ENCODE data around the gene CNBD2. TPM values are rescaled to one million over a fixed set of nuclear protein-coding genes. Genes with fewer than 3 reads are reported as not detected.

CNBD2 gene
- total RNA-seq (10 to 100 TPM in 1 of 4 donors, 1 to 10 TPM in 3; 1.7 to 14.6 (median 5.2) TPM), polyA plus RNA-seq (10 to 100 TPM in 1 of 3 donors, 1 to 10 TPM in 2; 6.2 to 10.8 (median 7.1) TPM)

DNA sequence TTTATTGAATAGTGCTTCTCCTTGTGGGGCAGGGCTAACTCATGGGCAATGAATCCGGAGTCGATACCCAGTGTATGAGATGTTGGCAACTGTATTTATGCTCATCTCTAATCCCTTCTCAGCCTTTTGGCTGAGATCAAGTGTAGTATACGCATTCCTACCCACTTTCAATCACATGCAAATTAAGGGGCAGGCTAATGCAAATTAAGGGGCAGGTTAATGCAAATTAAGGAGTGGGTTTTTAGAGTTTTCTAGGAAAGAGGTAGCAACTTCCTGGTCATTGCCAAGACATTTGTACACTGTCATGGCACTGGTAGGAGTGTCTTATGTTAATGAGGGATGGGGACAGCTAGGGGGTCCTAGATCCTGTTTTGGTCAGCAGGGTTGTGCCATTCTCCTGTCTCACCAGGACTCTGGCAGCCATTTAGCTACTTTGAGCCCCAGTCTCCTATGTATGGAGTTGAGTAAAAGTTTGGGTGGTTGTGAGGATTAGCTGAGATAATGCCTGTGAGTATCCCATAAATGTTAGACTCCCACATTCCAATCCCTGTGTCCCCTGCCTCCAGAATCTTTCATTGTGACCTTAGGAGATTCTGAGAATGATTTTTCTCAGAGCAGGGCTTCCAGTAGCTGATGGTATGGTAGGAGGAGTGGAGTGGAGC lies at the start of gene CNBD2:
Gene CNBD2, plus strand, starts transcription at position 612 of the 662 bp plus-strand sequence. CDS start 173 bp downstream, outside the sequence.
- intact Hi-C loops (cut with DNase I), result no loop called here
- TF ChIP-seq POLR2AphosphoS5 (IDR thresholded peaks at IDR 0.05) (no peak), EP300 (IDR thresholded peaks at IDR 0.05) (no peak), POLR2A (IDR thresholded peaks at IDR 0.05) (no peak), CTCF (IDR thresholded peaks at IDR 0.05) (no peak)

GRCh38 chr20:35920523-35920922 lies 47.9 kb upstream of the CNBD2 start:
- Histone ChIP-seq H3K36me3 (peaks cover 5 to 62% (median 22%) of the 10 kb centered on the region in 4 donors), H3K4me1 (no peaks in the 10 kb centered on the region), H3K4me3 (no peak overlapping the region), H3K27ac (no peak overlapping the region), H3K9me3 (no peaks in the 10 kb centered on the region), H3K27me3 (no peaks in the 10 kb centered on the region)
- no peak for DNase-seq
- WGBS, 2 donors, result 98% methylated on average over 3 of the region's 3 CpGs
- TF ChIP-seq POLR2AphosphoS5 (IDR thresholded peaks at IDR 0.05), result no peak
- no peak for TF ChIP-seq EP300 (IDR thresholded peaks at IDR 0.05)
- TF ChIP-seq CTCF (IDR thresholded peaks at IDR 0.05), result no peak
- no peak for TF ChIP-seq POLR2A (IDR thresholded peaks at IDR 0.05)
- intact Hi-C loops (cut with DNase I), result no loop called here

More for the DNA sequence above, at the start of gene CNBD2:
- Histone ChIP-seq H3K9me3 (peaks cover 0 to 5% (median 0%) of the 10 kb centered on the region in 4 donors), H3K36me3 (no peaks in the 10 kb centered on the region), H3K4me1 (peaks cover 0 to 6% (median 0%) of the 10 kb centered on the region in 4 donors), H3K4me3 (no peak within 1 kb of the TSS), H3K27ac (no peak within 1 kb of the TSS), H3K27me3 (no peaks in the 10 kb centered on the region)
- WGBS, 2 donors, result 95 to 96% methylated on average over 3 of the region's 3 CpGs
- DNase-seq, result no peak

DNA sequence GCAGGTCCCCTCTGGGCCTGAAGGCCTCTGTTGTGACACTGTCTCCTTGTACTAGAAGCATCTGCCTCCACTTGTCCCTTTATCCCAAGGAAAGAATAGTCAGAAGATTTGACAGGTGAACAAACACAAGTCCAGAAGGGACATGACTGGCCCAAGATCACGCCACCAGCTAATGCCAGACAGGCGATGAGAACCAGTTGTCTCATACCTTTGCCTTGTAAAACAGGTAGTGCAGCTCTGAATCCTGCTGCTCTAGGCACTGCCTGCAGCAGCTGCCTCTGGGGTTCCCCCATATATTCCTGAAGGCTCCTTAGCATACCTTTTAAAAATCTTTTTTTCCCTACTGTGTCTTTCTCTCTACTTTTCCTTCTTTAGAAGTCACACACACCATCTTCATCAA lies 39.1 kb upstream of the CNBD2 start:
- TF ChIP-seq POLR2A (IDR thresholded peaks at IDR 0.05), result no peak
- no peak for TF ChIP-seq POLR2AphosphoS5 (IDR thresholded peaks at IDR 0.05)
- no peak for TF ChIP-seq EP300 (IDR thresholded peaks at IDR 0.05)
- TF ChIP-seq CTCF (IDR thresholded peaks at IDR 0.05), result no peak
- Histone ChIP-seq H3K4me1 (no peaks in the 10 kb centered on the region), H3K27ac (no peak overlapping the region), H3K27me3 (no peaks in the 10 kb centered on the region), H3K9me3 (no peaks in the 10 kb centered on the region), H3K36me3 (peaks cover 6 to 59% (median 14%) of the 10 kb centered on the region in 4 donors), H3K4me3 (no peak overlapping the region)
- intact Hi-C loops (cut with DNase I), result no loop called here
- WGBS, 2 donors, result 96 to 97% methylated on average over 2 of the region's 2 CpGs
- DNase-seq, result no peak

GRCh38 chr20:35934050-35934449 lies 34.3 kb upstream of the CNBD2 start:
- H3K9me3 ChIP-seq, result no peaks in the 10 kb centered on the region
- H3K27ac ChIP-seq, result no peak overlapping the region
- H3K27me3 ChIP-seq, result no peaks in the 10 kb centered on the region
- H3K4me3 ChIP-seq, result no peak overlapping the region
- no peaks in the 10 kb centered on the region for H3K4me1 ChIP-seq
- WGBS, 2 donors, result 93 to 95% methylated on average over 4 of the region's 4 CpGs
- H3K36me3 ChIP-seq, result peaks cover 0 to 67% (median 8%) of the 10 kb centered on the region in 4 donors
- intact Hi-C loops (cut with DNase I), result no loop called here
- no peak for DNase-seq
- no peak for TF ChIP-seq CTCF (IDR thresholded peaks at IDR 0.05)
- TF ChIP-seq POLR2AphosphoS5 (IDR thresholded peaks at IDR 0.05), result no peak

Measured in sigmoid colon (tissue), 7 donors.